Left ventricle myocardium inferior (tissue), 1 donor: ENCODE results near the gene MTA3. TPM values are rescaled to one million over a fixed set of nuclear protein-coding genes. Genes with fewer than 3 reads are reported as not detected.

Experiments used
- DNase-seq: peaks from one replicate; pipeline ENCODE4 v3.0.0-alpha.2; 2020
- H3K27ac ChIP-seq: fragments of 200-600 bp; replicated peaks from 2 replicates; pipeline ENCODE4 v1.8.0; 2021
- H3K27me3 ChIP-seq: fragments of 200-600 bp; 2 replicates; pipeline ENCODE4 v1.8.0; 2021; ENCODE audit warnings: low read depth
- H3K36me3 ChIP-seq: fragments of 200-600 bp; 2 replicates; pipeline ENCODE4 v1.8.0; 2021
- H3K4me1 ChIP-seq: fragments of 200-600 bp; 2 replicates; pipeline ENCODE4 v1.8.0; 2021
- H3K4me3 ChIP-seq: fragments of 200-600 bp; 2 replicates; pipeline ENCODE4 v1.8.0; 2021; ENCODE audit warnings: mild to moderate bottlenecking, moderate library complexity
- H3K9me3 ChIP-seq: fragments of 200-600 bp; replicated peaks from 2 replicates; pipeline ENCODE4 v1.8.0; 2021
- intact Hi-C: fragments of 100-400 bp; cut with micrococcal nuclease; formaldehyde crosslinking; loops from one replicate; pipeline ENCODE4 v1.11.0; 2022
- total RNA-seq: library from RNA; stranded (reverse); fragmentation: NEBNext Ultra II Directional; extraction: Animal tissue kit (Norgen Biotek cat#: 25700); gene quantifications from one replicate; pipeline ENCODE4 v1.2.1, GENCODE V29; 2021
- TF ChIP-seq, protein P1 (sequence below): fragments of 200-600 bp; IDR thresholded peaks from 2 replicates; pipeline ENCODE4 v1.8.0; 2021; ENCODE audit warnings: antibody characterized with exemption, mild to moderate bottlenecking, borderline replicate concordance
- donor health status: DM: no; HTN: yes; CAD: no; lungs with severe emphysema.

The MTA3 gene
- total RNA-seq, 1 donor from 2014 or later, result 18.1 TPM

DNA sequence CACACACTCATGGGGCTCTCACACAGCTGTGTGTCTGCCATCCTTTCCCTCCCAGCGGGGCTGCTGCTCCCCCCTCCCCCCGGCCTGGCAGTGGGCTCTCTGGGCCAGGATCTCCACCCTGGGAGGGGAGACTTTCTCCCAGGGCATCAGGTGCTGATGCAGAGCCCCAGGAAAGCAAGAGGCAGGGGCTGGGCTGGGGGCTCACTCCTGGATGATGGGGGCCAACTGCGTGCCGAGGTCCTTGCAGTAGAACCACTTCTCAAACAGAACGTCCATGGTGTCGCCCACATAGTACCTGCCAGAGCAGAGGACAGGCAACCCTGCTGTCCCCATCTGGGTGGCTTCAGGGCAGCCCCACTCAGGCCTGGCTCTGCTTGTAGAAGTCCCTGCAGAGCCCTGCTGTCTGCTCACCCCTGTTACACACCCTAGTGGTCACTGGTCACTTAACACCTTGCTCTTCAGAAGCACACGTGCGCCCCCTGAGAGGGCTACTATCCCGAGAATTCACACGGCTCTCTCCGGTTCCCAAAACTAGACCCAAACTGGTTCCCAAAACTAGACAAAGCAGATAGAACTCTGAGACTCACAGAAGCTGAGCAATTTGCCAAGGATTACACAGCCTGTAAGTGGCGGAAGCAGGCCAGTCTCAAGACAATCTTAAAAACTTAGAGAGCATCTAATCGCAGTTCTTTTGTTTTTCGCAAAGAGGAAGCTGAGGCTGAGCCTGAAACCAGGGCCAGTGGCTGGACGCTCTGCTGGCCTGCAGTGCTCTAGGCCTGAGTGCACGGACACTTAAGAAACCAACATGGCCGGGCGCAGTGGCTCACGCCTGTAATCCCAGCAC is 202.1 kb downstream of the MTA3 start:
- Histone ChIP-seq H3K9me3 (no peaks in the 10 kb centered on the region), H3K4me3 (no peak overlapping the region), H3K36me3 (no peaks in the 10 kb centered on the region), H3K4me1 (no peaks in the 10 kb centered on the region), H3K27ac (no peak overlapping the region), H3K27me3 (no peaks in the 10 kb centered on the region)
- intact Hi-C loops, result no loop called here
- DNase-seq, result no peak
- TF ChIP-seq, protein P1, sequence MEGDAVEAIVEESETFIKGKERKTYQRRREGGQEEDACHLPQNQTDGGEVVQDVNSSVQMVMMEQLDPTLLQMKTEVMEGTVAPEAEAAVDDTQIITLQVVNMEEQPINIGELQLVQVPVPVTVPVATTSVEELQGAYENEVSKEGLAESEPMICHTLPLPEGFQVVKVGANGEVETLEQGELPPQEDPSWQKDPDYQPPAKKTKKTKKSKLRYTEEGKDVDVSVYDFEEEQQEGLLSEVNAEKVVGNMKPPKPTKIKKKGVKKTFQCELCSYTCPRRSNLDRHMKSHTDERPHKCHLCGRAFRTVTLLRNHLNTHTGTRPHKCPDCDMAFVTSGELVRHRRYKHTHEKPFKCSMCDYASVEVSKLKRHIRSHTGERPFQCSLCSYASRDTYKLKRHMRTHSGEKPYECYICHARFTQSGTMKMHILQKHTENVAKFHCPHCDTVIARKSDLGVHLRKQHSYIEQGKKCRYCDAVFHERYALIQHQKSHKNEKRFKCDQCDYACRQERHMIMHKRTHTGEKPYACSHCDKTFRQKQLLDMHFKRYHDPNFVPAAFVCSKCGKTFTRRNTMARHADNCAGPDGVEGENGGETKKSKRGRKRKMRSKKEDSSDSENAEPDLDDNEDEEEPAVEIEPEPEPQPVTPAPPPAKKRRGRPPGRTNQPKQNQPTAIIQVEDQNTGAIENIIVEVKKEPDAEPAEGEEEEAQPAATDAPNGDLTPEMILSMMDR, result peak; percentile 55

DNA sequence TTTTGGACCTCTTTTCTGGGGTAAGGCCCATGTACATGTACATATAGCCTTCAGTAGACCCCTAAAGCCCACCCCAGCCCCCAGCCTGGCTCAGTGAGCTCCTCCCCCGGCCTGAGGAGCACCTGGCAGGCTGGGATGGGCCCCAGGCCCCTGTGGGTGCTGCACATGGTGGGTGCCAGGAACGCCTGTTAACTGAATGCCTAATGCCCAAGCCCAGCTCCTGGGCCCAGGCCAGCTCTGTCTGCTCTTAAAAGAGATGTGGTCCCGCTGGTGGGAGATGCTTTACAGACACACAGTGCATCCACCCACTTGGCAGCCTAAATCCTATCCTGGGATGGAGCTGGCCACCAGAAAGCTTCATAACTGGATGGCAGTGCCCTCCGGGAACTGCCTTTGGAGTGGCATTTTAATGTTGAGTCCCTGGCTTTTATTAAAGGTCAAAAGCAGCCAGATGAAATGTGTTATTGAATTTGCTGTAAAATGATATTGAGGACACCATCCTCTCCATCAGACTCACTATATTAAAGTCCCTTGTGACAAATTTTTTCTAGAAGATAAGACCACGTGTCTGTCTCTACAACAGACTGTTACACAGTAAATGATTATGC is 203.2 kb downstream of the MTA3 start:
- Histone ChIP-seq H3K4me1 (no peaks in the 10 kb centered on the region), H3K36me3 (no peaks in the 10 kb centered on the region), H3K9me3 (no peaks in the 10 kb centered on the region), H3K27ac (no peak overlapping the region), H3K4me3 (no peak overlapping the region), H3K27me3 (no peaks in the 10 kb centered on the region)
- TF ChIP-seq, protein P1, result no peak
- no peak for DNase-seq
- intact Hi-C loops, result no loop called here

DNA sequence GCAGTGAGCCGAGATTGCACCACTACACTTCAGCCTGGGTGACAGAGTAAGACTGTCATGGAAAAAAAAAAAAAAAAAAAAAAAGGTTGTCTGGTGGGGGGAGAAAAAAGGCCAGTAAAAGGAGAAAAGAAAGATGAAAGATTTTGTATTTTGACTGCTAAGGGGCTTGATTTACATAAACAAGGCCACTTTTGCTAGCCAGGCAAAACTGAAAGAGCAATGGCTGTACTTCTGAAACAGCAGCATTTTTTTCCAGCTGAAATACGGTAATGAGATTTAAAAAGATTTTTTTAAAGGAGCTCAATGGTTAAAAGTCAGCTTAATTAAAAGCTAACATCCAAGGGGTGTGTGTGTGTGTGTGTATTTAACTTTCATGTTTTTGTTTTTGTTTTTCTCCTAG is 206.8 kb downstream of the MTA3 start:
- Histone ChIP-seq H3K4me1 (no peaks in the 10 kb centered on the region), H3K9me3 (no peaks in the 10 kb centered on the region), H3K4me3 (no peak overlapping the region), H3K27me3 (no peaks in the 10 kb centered on the region), H3K36me3 (no peaks in the 10 kb centered on the region), H3K27ac (no peak overlapping the region)
- DNase-seq, result no peak
- intact Hi-C loops, result no loop called here
- TF ChIP-seq, protein P1, result no peak

DNA sequence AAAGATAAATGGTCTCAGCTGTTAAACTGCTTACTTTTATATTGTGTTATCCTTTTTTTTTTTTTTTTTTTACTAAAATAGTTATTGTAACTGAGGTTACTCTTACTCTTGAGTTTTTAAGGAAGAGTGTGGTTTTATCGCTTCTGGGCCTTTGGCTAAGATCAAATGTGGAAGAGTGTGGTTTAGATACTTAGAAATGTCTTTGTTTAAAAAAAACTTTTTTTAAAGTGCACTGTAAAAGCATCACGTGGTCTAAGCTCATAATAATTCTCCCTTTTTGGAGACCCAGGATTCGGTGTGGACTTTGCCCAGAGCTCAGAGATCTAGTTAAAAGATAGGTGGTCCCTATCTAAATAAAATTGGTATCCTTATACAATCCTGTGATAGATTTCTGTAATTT is 207.4 kb downstream of the MTA3 start:
- intact Hi-C loops, result no loop called here
- no peak overlapping the region for H3K4me3 ChIP-seq
- H3K4me1 ChIP-seq, result no peaks in the 10 kb centered on the region

DNA sequence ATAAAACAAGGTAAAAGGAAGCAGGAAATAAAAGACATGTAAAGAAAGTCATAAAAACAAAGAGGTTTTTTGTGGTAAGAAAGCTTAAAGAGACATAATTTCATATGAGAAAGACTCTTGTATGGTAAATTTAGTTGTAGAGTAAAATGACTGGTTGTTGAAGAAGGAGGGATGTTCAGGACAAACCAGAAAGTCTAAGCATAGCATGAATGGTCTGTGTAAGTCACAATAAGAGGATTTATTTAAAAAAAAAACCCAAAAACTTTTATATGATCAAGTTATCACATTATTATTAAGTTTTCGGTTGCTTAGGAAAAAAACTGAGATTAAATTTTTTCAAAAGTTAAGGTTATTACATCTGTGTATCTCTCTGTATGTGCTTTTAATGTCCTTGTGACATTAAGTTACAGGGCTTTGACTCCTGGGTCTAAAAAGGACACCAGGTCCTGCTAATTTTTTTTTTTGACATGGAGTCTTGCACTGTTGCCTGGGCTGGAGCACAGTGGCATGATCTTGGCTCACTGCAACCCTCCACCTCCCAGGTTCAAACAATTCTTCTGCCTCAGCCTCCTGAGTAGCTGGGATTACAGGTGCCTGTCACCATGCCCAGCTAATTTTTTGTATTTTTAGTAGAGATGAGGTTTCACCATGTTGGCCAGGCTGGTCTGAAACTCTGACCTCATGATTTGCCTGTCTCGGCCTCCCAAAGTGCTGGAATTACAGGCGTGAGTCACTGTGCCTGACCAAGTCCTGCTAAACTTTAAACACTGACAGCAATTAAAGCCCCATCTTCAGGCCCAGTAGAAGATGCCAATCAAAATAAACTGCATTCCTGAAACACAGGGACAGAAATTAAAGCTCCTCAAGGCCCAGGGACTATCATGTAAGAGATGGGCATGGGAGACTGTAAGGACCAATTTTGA is 209.7 kb downstream of the MTA3 start:
- Histone ChIP-seq H3K4me3 (no peak overlapping the region), H3K36me3 (peaks cover 8% of the 10 kb centered on the region), H3K4me1 (no peaks in the 10 kb centered on the region), H3K27me3 (no peaks in the 10 kb centered on the region), H3K9me3 (no peaks in the 10 kb centered on the region), H3K27ac (no peak overlapping the region)
- TF ChIP-seq, protein P1, result no peak
- intact Hi-C loops, result no loop called here
- no peak for DNase-seq

More for the DNA sequence above, 207.4 kb downstream of the MTA3 start:
- no peak for DNase-seq
- no peaks in the 10 kb centered on the region for H3K9me3 ChIP-seq
- TF ChIP-seq, protein P1, result no peak
- no peaks in the 10 kb centered on the region for H3K36me3 ChIP-seq
- H3K27ac ChIP-seq, result no peak overlapping the region
- H3K27me3 ChIP-seq, result no peaks in the 10 kb centered on the region
